Measurements from ENCODE around the gene SAPCD2.
A peak's percentile ranks its signal among the peaks of the same experiment; 100 is the strongest.

DNA sequence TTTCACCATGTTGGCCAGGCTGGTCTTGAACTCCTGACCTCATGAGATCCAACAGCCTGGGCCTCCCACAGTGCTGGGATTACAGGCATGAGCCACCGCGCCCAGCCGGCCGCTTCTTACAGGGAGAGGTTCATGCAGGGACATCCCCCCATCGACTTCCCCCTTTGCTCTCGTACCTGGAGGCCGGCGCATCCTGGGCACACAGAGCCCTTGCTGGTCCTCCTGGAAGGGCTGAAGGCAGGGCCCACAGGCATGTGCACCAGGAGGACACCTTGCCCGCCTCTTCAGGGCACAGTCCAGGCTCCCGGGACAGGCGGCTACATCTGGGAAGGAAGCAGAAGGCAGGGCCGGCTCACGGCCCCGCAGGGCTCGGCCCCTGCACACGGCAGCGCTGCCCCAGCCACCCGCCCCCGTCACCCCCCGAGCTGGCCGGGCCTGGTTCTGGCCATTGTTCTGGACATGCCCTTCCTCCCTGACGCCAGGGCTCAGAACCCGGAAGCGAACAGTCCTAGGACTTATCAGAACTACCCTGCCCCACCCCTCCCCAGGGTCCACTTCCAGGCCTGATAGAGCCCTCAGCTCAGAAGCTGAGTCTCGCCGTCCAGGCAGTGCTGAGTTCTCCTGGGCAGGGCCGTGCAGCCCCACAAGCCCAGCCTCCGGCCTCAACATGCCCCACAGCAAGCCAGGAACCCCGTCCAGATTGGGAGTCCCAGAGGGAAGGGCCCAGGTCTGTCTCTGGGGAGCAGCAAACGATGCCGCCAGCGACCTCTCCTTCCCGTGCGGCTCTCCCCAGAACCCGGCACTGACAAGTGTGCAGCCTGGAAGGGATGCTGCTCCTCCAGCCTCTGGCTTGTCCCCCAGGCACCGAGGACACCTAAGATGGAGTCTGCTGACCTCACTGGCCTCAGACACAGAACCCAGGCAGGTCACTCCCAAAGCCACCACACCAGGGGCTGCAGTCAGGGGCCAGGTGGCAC lies 27.3 kb downstream of the SAPCD2 start:
- TF ChIP-seq POLR2A (IDR thresholded peaks at IDR 0.05) (peak in 1 of 2 donors; percentile 13), CTCF (IDR thresholded peaks at IDR 0.05) (no peak)

All from uterus (tissue), 2 donors.